HUES6 (cell line): Measurements from ENCODE around the gene RND1.
"Not testable (repeated sequence)": the region's sequence is repeated elsewhere in the genome, so short reads cannot be mapped to it uniquely, and the experiment has no call there.

Experiments
- H3K27ac ChIP-seq: 2 replicates; pipeline ENCODE4 v1.7.0; 2013; ENCODE audit warnings: low read depth, mild to moderate bottlenecking, low read length, inconsistent platforms
- H3K27me3 ChIP-seq: 2 replicates; pipeline ENCODE4 v1.6.1; 2013; ENCODE audit warnings: low read length; ENCODE audit not compliant: control insufficient read depth, insufficient read depth
- H3K36me3 ChIP-seq: 2 replicates; pipeline ENCODE4 v1.6.1; 2013; ENCODE audit warnings: low read length; ENCODE audit not compliant: control insufficient read depth, insufficient read depth
- H3K4me1 ChIP-seq: 2 replicates; pipeline ENCODE4 v1.6.1; 2013; ENCODE audit warnings: low read length; ENCODE audit not compliant: control insufficient read depth, insufficient read depth
- H3K4me3 ChIP-seq: 2 replicates; pipeline ENCODE4 v1.5.1; 2013; ENCODE audit warnings: low read depth, low read length
- H3K9ac ChIP-seq: one replicate; pipeline ENCODE4 v1.6.1; 2013; ENCODE audit warnings: mild to moderate bottlenecking, low read length
- H3K9me3 ChIP-seq: 2 replicates; pipeline ENCODE4 v1.6.1; 2013; ENCODE audit warnings: low read depth, low read length; ENCODE audit not compliant: control insufficient read depth, insufficient read depth

The RND1 gene

GRCh38 chr12:48865281-48866051 lies at the start of gene RND1:
RND1 (minus strand) TSS chr12:48865870; CDS start chr12:48865767, 103 bp downstream.
- H3K9me3 ChIP-seq = no peaks in the 10 kb centered on the region
- peaks cover 20% of the 10 kb centered on the region for H3K36me3 ChIP-seq
- 0 out of 2 replicates have a peak within 1 kb of the TSS, but pooled peaks have one; percentile 15 for H3K27ac ChIP-seq
- peaks cover 33% of the 10 kb centered on the region for H3K4me1 ChIP-seq
- H3K27me3 ChIP-seq = peaks cover 18% of the 10 kb centered on the region; the same call in 1 of the 2 replicates
- H3K9ac ChIP-seq = peak within 1 kb of the TSS; percentile 32
- peak within 1 kb of the TSS; percentile 82 for H3K4me3 ChIP-seq

GRCh38 chr12:48910196-48910595 lies 44.5 kb upstream of the RND1 start:
- H3K9me3 ChIP-seq = no peaks in the 10 kb centered on the region
- H3K9ac ChIP-seq = no peak overlapping the region
- H3K27ac ChIP-seq = no peak overlapping the region
- H3K4me1 ChIP-seq = no peaks in the 10 kb centered on the region
- H3K27me3 ChIP-seq = no peaks in the 10 kb centered on the region
- H3K36me3 ChIP-seq = no peaks in the 10 kb centered on the region
- no peak overlapping the region for H3K4me3 ChIP-seq

- H3K36me3 ChIP-seq, H3K27me3 ChIP-seq, H3K27ac ChIP-seq, H3K4me3 ChIP-seq, H3K9me3 ChIP-seq, H3K9ac ChIP-seq, H3K4me1 ChIP-seq: not testable (repeated sequence)
These were observed 44.0 kb upstream of the RND1 start for GRCh38 chr12:48909698-48910097.

- Histone ChIP-seq H3K9ac (no peak overlapping the region), H3K9me3 (no peaks in the 10 kb centered on the region), H3K27me3 (no peaks in the 10 kb centered on the region), H3K4me1 (no peaks in the 10 kb centered on the region), H3K27ac (no peak overlapping the region), H3K4me3 (no peak overlapping the region), H3K36me3 (no peaks in the 10 kb centered on the region)
These were observed 41.6 kb upstream of the RND1 start for GRCh38 chr12:48907245-48907644.

- H3K9ac ChIP-seq = no peak overlapping the region
- peak overlapping the region; percentile 57 for H3K4me3 ChIP-seq
- H3K4me1 ChIP-seq = no peaks in the 10 kb centered on the region
- H3K9me3 ChIP-seq = no peaks in the 10 kb centered on the region
- no peaks in the 10 kb centered on the region for H3K27me3 ChIP-seq
- no peaks in the 10 kb centered on the region for H3K36me3 ChIP-seq
- no peak overlapping the region for H3K27ac ChIP-seq
These were observed 38.3 kb upstream of the RND1 start for GRCh38 chr12:48903982-48904411.

- Histone ChIP-seq H3K4me3 (no peak overlapping the region), H3K36me3 (no peaks in the 10 kb centered on the region)
These were observed 37.8 kb upstream of the RND1 start for GRCh38 chr12:48903363-48903981.

GRCh38 chr12:48901278-48901677 lies 35.6 kb upstream of the RND1 start:
- no peak overlapping the region for H3K4me3 ChIP-seq
- no peaks in the 10 kb centered on the region for H3K36me3 ChIP-seq
- H3K27me3 ChIP-seq = no peaks in the 10 kb centered on the region
- no peak overlapping the region for H3K27ac ChIP-seq
- H3K9ac ChIP-seq = no peak overlapping the region
- H3K4me1 ChIP-seq = no peaks in the 10 kb centered on the region
- H3K9me3 ChIP-seq = no peaks in the 10 kb centered on the region

More at GRCh38 chr12:48903363-48903981, 37.8 kb upstream of the RND1 start:
- Histone ChIP-seq H3K4me1 (no peaks in the 10 kb centered on the region), H3K27me3 (no peaks in the 10 kb centered on the region), H3K9ac (no peak overlapping the region), H3K9me3 (no peaks in the 10 kb centered on the region), H3K27ac (no peak overlapping the region)

GRCh38 chr12:48899651-48900050 lies 34.0 kb upstream of the RND1 start:
- H3K9ac ChIP-seq = no peak overlapping the region
- H3K36me3 ChIP-seq = no peaks in the 10 kb centered on the region
- no peaks in the 10 kb centered on the region for H3K27me3 ChIP-seq
- H3K4me3 ChIP-seq = no peak overlapping the region
- H3K27ac ChIP-seq = no peak overlapping the region
- no peaks in the 10 kb centered on the region for H3K9me3 ChIP-seq
- no peaks in the 10 kb centered on the region for H3K4me1 ChIP-seq

GRCh38 chr12:48894271-48894670 lies 28.6 kb upstream of the RND1 start:
- no peak overlapping the region for H3K9ac ChIP-seq
- H3K36me3 ChIP-seq = no peaks in the 10 kb centered on the region
- H3K4me3 ChIP-seq = no peak overlapping the region
- H3K27ac ChIP-seq = no peak overlapping the region
- H3K4me1 ChIP-seq = no peaks in the 10 kb centered on the region
- H3K9me3 ChIP-seq = no peaks in the 10 kb centered on the region
- H3K27me3 ChIP-seq = peaks cover 12% of the 10 kb centered on the region

GRCh38 chr12:48890657-48891418 lies 25.2 kb upstream of the RND1 start:
- peak overlapping the region; percentile 65 for H3K4me3 ChIP-seq
- no peak overlapping the region for H3K27ac ChIP-seq
- no peaks in the 10 kb centered on the region for H3K36me3 ChIP-seq
- no peaks in the 10 kb centered on the region for H3K4me1 ChIP-seq
- peaks cover 12% of the 10 kb centered on the region for H3K27me3 ChIP-seq
- no peak overlapping the region for H3K9ac ChIP-seq
- no peaks in the 10 kb centered on the region for H3K9me3 ChIP-seq

GRCh38 chr12:48889679-48890078 lies 24.0 kb upstream of the RND1 start:
- no peak overlapping the region for H3K27ac ChIP-seq
- H3K9me3 ChIP-seq = no peaks in the 10 kb centered on the region
- no peaks in the 10 kb centered on the region for H3K4me1 ChIP-seq
- H3K4me3 ChIP-seq = no peak overlapping the region
- H3K36me3 ChIP-seq = no peaks in the 10 kb centered on the region
- no peak overlapping the region for H3K9ac ChIP-seq
- peaks cover 12% of the 10 kb centered on the region for H3K27me3 ChIP-seq
